Sigmoid colon (tissue), 4 donors: ENCODE data around the gene PPFIBP1.

Experiments
- EP300 ChIP-seq, 4 donors: sonication (generic); formaldehyde crosslinking; IDR thresholded peaks; one replicate each; pipeline ENCODE4 v1.6.1; 2017; ENCODE audit warnings: antibody characterized with exemption in 4 of 4
- POLR2A ChIP-seq, 2 donors: fragments of 450-650 bp; IDR thresholded peaks; one replicate each; pipeline ENCODE4 v1.6.1; 2016; ENCODE audit warnings: antibody characterized with exemption in 2 of 2, mild to moderate bottlenecking in 2 of 2, moderate library complexity in 2 of 2
- POLR2AphosphoS5 ChIP-seq, 4 donors: sonication (generic); formaldehyde crosslinking; IDR thresholded peaks; one replicate each; pipeline ENCODE4 v1.6.1; 2017; ENCODE audit warnings: antibody characterized with exemption in 4 of 4
- TF ChIP-seq, protein P1 (sequence below), 4 experiments: fragments of 450-650 bp in 3 of 4; fragments of 200-600 bp in 1 of 4; IDR thresholded peaks; one replicate each; pipeline ENCODE4 v1.5.1; 2016 to 2019; ENCODE audit warnings: antibody characterized with exemption in 4 of 4, mild to moderate bottlenecking in 3 of 4, moderate library complexity in 2 of 4

DNA sequence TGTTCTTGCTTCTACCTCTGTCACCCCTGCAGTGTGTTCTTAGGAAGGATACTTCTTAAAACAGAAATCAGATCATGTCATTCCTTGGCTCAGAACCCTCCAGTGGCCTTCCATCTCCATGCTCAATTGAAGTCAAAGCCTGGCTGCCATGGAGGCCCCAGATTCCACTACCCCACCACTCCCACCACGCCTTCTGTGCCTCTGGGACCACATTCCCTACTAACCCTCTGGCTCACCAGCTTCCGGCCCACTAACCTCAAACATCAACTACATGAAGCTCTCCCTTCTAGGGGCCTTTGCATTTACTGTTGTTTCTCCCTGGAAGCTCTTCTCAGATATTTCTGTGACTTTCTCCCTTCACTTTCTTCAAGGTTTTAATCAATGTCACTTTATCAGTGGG lies 96.1 kb downstream of the PPFIBP1 start:
- TF ChIP-seq, protein P1, sequence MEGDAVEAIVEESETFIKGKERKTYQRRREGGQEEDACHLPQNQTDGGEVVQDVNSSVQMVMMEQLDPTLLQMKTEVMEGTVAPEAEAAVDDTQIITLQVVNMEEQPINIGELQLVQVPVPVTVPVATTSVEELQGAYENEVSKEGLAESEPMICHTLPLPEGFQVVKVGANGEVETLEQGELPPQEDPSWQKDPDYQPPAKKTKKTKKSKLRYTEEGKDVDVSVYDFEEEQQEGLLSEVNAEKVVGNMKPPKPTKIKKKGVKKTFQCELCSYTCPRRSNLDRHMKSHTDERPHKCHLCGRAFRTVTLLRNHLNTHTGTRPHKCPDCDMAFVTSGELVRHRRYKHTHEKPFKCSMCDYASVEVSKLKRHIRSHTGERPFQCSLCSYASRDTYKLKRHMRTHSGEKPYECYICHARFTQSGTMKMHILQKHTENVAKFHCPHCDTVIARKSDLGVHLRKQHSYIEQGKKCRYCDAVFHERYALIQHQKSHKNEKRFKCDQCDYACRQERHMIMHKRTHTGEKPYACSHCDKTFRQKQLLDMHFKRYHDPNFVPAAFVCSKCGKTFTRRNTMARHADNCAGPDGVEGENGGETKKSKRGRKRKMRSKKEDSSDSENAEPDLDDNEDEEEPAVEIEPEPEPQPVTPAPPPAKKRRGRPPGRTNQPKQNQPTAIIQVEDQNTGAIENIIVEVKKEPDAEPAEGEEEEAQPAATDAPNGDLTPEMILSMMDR (IDR thresholded peaks at IDR 0.05), result no peak
- no peak for TF ChIP-seq POLR2A (IDR thresholded peaks at IDR 0.05)
- no peak for TF ChIP-seq EP300 (IDR thresholded peaks at IDR 0.05)
- no peak for TF ChIP-seq POLR2AphosphoS5 (IDR thresholded peaks at IDR 0.05)
